Prostate gland (tissue), 2 donors: ENCODE measurements around the gene CASP9. TPM values are rescaled to one million over a fixed set of nuclear protein-coding genes. Genes with fewer than 3 reads are reported as not detected.

Experiments used
- DNase-seq: peaks from one replicate; pipeline ENCODE4 v3.0.0-alpha.2; 2019; ENCODE audit warnings: low spot score
- H3K27ac ChIP-seq, 2 donors: fragments of 200-600 bp; sonication (generic); 2 replicates each; pipeline ENCODE4 v1.5.1; 2017 to 2019
- H3K27me3 ChIP-seq: fragments of 200-600 bp; sonication (generic); replicated peaks from 2 replicates; pipeline ENCODE4 v1.5.1; 2019; ENCODE audit not compliant: insufficient read depth
- H3K36me3 ChIP-seq, 2 donors: fragments of 200-600 bp; sonication (generic); 1 replicate in 1 of 2; 2 replicates in 1 of 2; pipeline versions ENCODE4 v1.5.1 to v1.8.1; 2017 to 2019
- H3K4me1 ChIP-seq: fragments of 200-600 bp; sonication (generic); replicated peaks from 2 replicates; pipeline ENCODE4 v1.5.1; 2019
- H3K4me3 ChIP-seq, 2 donors: fragments of 200-600 bp; sonication (generic); 2 replicates each; pipeline ENCODE4 v1.5.1; 2017 to 2019
- H3K9me3 ChIP-seq: fragments of 200-600 bp; sonication (generic); 2 replicates; pipeline ENCODE4 v1.5.1; 2017
- POLR2A ChIP-seq: fragments of 450-650 bp; IDR thresholded peaks from one replicate; pipeline ENCODE4 v1.6.1; 2016; ENCODE audit warnings: antibody characterized with exemption, mild to moderate bottlenecking
- POLR2AphosphoS5 ChIP-seq: sonication (generic); formaldehyde crosslinking; IDR thresholded peaks from one replicate; pipeline ENCODE4 v1.6.1; 2017; ENCODE audit warnings: antibody characterized with exemption
- WGBS: methylation state at CpG from one replicate; pipeline ENCODE4 v1.1.5; 2018; 5-methylcytosine and 5-hydroxymethylcytosine counted together
- intact Hi-C: fragments of 100-400 bp; cut with DNase I; formaldehyde crosslinking; loops from one replicate; pipeline ENCODE4 v1.14.2; 2022
- total RNA-seq, 2 donors: library from RNA; depleted of rRNA; stranded (reverse); fragments of >200 nt; gene quantifications; one replicate each; pipeline ENCODE4 v1.1.0, GENCODE V29; 2016
- TF ChIP-seq, protein P1 (sequence below), 4 experiments: fragments of 200-600 bp in 2 of 4; fragments of 450-650 bp in 2 of 4; sonication (generic) in 2 of 4; IDR thresholded peaks; 1 replicate in 3 of 4; 2 replicates in 1 of 4; pipeline ENCODE4 v1.5.1; 2016 to 2019; ENCODE audit warnings: antibody characterized with exemption in 4 of 4, mild to moderate bottlenecking in 2 of 4, moderate library complexity in 2 of 4

CASP9 gene
- total RNA-seq, 2 donors from 2014 or later, result 22.2 to 46.1 TPM

DNA sequence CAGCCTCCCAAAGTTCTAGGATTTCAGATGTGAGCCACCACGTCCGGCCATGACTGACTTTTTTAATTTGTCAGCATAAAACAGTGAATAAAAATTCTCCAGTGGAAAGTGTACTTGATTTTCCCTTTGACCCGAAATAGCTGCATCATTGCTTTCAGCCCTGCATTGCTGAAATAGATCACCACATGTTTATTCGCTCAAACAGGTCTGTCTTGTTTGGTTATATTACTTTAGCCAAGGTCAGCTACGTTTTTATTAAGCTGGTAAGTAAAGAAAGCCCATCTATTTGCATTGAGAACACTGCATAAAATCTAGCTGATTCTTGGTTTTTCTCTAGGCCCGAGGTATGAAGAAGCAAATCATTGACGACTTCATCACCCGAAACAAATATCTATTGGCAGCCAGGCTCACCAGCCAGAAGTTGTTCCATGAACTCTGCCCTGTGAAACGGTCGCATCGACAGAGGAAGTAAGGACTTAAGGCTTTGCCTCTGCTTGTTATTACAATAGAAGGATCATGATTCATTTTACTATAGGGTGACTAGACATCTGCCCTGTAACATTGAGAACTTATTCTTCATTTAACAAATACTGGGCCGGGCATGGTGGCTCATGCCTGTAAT, 35.3 kb upstream of the CASP9 start:
- intact Hi-C loops, result no loop called here

GRCh38 chr1:15558516-15558915, 34.5 kb upstream of the CASP9 start:
- Histone ChIP-seq H3K36me3 (peaks cover 0 to 4% of the 10 kb centered on the region in 2 donors), H3K9me3 (no peaks in the 10 kb centered on the region), H3K4me1 (peaks cover 4% of the 10 kb centered on the region), H3K27me3 (no peaks in the 10 kb centered on the region), H3K27ac (peak overlapping the region; percentile 84 to 86), H3K4me3 (no peak overlapping the region)
- 84% methylated on average over 4 of the region's 4 CpGs for WGBS
- TF ChIP-seq POLR2A (no peak), POLR2AphosphoS5 (no peak)
- TF ChIP-seq, protein P1, sequence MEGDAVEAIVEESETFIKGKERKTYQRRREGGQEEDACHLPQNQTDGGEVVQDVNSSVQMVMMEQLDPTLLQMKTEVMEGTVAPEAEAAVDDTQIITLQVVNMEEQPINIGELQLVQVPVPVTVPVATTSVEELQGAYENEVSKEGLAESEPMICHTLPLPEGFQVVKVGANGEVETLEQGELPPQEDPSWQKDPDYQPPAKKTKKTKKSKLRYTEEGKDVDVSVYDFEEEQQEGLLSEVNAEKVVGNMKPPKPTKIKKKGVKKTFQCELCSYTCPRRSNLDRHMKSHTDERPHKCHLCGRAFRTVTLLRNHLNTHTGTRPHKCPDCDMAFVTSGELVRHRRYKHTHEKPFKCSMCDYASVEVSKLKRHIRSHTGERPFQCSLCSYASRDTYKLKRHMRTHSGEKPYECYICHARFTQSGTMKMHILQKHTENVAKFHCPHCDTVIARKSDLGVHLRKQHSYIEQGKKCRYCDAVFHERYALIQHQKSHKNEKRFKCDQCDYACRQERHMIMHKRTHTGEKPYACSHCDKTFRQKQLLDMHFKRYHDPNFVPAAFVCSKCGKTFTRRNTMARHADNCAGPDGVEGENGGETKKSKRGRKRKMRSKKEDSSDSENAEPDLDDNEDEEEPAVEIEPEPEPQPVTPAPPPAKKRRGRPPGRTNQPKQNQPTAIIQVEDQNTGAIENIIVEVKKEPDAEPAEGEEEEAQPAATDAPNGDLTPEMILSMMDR (IDR thresholded peaks at IDR 0.05), result no peak
- intact Hi-C loops, result no loop called here
- DNase-seq, result no peak

More for the DNA sequence above, 35.3 kb upstream of the CASP9 start:
- Histone ChIP-seq H3K4me3 (no peak overlapping the region), H3K27me3 (no peaks in the 10 kb centered on the region), H3K27ac (peak overlapping the region; percentile 84 to 86), H3K4me1 (peaks cover 4% of the 10 kb centered on the region), H3K9me3 (no peaks in the 10 kb centered on the region), H3K36me3 (peaks cover 3 to 4% of the 10 kb centered on the region in 2 donors)
- DNase-seq, result peak; percentile 56
- TF ChIP-seq POLR2AphosphoS5, result peak; percentile 87
- TF ChIP-seq, protein P1 (IDR thresholded peaks at IDR 0.05), result no peak
- WGBS, result 46% methylated on average over 12 of the region's 12 CpGs

DNA sequence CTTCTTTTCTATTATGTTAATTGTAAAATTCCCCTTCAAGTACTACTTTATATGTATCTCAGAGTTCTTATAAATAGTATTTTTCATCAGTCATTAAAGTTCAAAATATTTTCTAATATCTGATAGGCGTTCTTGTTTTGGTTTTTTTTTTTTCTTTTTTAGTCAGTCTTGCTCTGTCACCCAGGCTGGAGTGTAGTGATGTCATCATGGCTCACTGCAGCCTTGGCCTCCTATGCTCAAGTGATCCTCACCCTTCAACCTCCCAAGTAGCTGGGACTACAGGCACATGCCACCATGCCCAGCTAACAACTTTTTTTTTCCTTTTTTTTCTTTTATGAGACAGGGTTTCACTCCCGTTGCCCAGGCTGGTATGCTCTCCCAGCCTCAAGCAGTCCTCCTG, 33.6 kb upstream of the CASP9 start:
- DNase-seq, result no peak
- 95% methylated on average over 2 of the region's 2 CpGs for WGBS

DNA sequence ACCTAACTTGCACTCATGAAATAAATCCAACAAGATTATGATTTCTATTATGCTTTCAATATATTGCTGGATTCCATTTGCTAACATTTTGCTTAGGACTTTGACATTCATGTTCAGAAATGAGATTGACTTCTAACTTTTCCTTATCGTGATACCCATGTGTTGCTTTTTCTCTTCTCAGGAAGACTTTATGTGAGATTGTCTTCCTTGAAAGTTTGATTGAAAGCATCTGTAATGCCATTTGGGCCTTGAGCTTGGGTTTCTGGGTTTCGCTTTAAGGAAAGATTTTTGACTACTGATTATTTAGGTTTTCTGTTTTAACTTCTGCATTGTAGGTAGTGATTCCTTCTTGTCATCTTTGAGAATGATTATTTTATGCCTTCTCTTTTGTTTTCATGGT, 33.0 kb upstream of the CASP9 start:
- no peak for TF ChIP-seq POLR2AphosphoS5
- TF ChIP-seq, protein P1 (IDR thresholded peaks at IDR 0.05), result no peak
- no peak for TF ChIP-seq POLR2A
- no peaks in the 10 kb centered on the region for H3K9me3 ChIP-seq
- DNase-seq, result no peak
- 89% methylated on average over 2 of the region's 2 CpGs for WGBS
- H3K27me3 ChIP-seq, result no peaks in the 10 kb centered on the region
- H3K4me1 ChIP-seq, result peaks cover 4% of the 10 kb centered on the region
- intact Hi-C loops, result no loop called here
- no peaks in the 10 kb centered on the region for H3K36me3 ChIP-seq
- no peak overlapping the region for H3K4me3 ChIP-seq
- no peak overlapping the region for H3K27ac ChIP-seq

More for the DNA sequence above, 33.6 kb upstream of the CASP9 start:
- no peak for TF ChIP-seq POLR2AphosphoS5
- Histone ChIP-seq H3K4me3 (no peak overlapping the region), H3K9me3 (no peaks in the 10 kb centered on the region), H3K4me1 (peaks cover 4% of the 10 kb centered on the region), H3K36me3 (peaks cover 0 to 2% of the 10 kb centered on the region in 2 donors), H3K27ac (peak overlapping the region in 1 of 2 donors; percentile 38), H3K27me3 (no peaks in the 10 kb centered on the region)
- intact Hi-C loops, result no loop called here

DNA sequence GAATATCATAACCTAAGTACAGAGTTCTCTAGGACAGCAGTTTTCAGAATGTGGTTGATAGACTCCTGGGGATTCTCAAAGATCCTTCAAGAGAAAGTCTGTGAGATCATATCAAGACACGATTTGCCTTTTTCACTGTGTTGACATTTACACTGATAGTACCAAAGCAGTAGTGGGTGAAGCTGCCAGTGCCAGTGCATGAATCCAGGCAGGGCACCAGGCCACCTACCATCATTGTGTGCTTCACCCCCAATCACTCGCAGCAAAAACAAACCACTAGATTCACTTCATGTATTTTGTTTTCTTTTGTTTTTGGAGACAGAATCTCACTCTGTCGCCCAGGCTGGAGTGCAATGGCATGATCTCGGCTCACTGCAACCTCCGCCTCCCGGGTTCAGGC, 26.6 kb upstream of the CASP9 start:
- whole genome bisulfite sequencing, result 75% methylated on average over 6 of the region's 6 CpGs
- TF ChIP-seq POLR2AphosphoS5 (no peak), POLR2A (no peak)
- TF ChIP-seq, protein P1 (IDR thresholded peaks at IDR 0.05), result no peak
- DNase-seq, result no peak
- Histone ChIP-seq H3K27ac (no peak overlapping the region), H3K36me3 (peaks cover 0 to 11% of the 10 kb centered on the region in 2 donors), H3K27me3 (no peaks in the 10 kb centered on the region), H3K9me3 (no peaks in the 10 kb centered on the region), H3K4me3 (no peak overlapping the region), H3K4me1 (no peaks in the 10 kb centered on the region)
- intact Hi-C loops, result no loop called here
